Measurements from ENCODE around the gene PLXNA2. TPM values are rescaled to one million over a fixed set of nuclear protein-coding genes. Genes with fewer than 3 reads are reported as not detected.

Gene PLXNA2
- total RNA-seq, 1 experiment from 2014 or later = 8.7 TPM

GRCh38 chr1:208217781-208218180 lies 26.4 kb downstream of the PLXNA2 start:
- Histone ChIP-seq H3K36me3 (peaks cover 69% of the 10 kb centered on the region), H3K27ac (no peak overlapping the region), H3K27me3 (replicated peaks) (no peaks in the 10 kb centered on the region), H3K4me1 (replicated peaks) (peaks cover 87% of the 10 kb centered on the region), H3K9me3 (replicated peaks) (peaks cover 4% of the 10 kb centered on the region; the same call in 1 of the 2 replicates), H3K4me3 (no peak overlapping the region)
- DNase-seq (ENCODE audit: low read depth in 1 of 2, low spot score in 2 of 2) = no peak

GRCh38 chr1:208216806-208217205 lies 27.4 kb downstream of the PLXNA2 start:
- no peak overlapping the region for H3K4me3 ChIP-seq
- no peak for DNase-seq (ENCODE audit: low read depth in 1 of 2, low spot score in 2 of 2)
- H3K27me3 ChIP-seq (replicated peaks) = no peaks in the 10 kb centered on the region
- H3K27ac ChIP-seq = peak overlapping the region; percentile 54; the same call in 1 of the 2 replicates
- H3K36me3 ChIP-seq = peaks cover 69% of the 10 kb centered on the region
- peaks cover 77% of the 10 kb centered on the region for H3K4me1 ChIP-seq (replicated peaks)
- peaks cover 4% of the 10 kb centered on the region; the same call in 1 of the 2 replicates for H3K9me3 ChIP-seq (replicated peaks)

DNA sequence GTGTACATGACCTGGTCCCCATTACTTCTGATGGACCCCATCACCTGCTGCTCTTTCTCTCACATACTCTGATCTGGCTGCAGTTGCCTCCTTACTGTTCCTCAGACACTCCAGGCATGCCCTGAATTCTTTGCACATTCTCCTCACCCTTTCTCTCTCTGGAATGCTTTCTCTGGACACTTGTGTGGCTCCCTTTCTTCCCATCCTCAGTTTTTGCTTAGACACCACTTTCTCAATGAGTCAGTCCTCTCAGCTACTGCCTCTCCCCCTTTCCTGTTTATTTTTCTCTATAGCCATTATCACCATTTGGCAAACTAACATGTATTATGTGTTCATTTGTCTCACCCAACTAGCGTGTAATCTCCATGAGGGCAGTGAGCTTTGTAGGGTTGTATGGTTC lies 28.1 kb downstream of the PLXNA2 start:
- H3K27me3 ChIP-seq (replicated peaks) = no peaks in the 10 kb centered on the region
- DNase-seq (ENCODE audit: low read depth in 1 of 2, low spot score in 2 of 2) = peak; percentile 73 to 87
- no peak overlapping the region for H3K4me3 ChIP-seq
- H3K4me1 ChIP-seq (replicated peaks) = peaks cover 69% of the 10 kb centered on the region
- H3K36me3 ChIP-seq = peaks cover 70% of the 10 kb centered on the region
- peaks cover 4% of the 10 kb centered on the region; the same call in 1 of the 2 replicates for H3K9me3 ChIP-seq (replicated peaks)
- H3K27ac ChIP-seq = peak overlapping the region; percentile 54

GRCh38 chr1:208215393-208215792 lies 28.8 kb downstream of the PLXNA2 start:
- DNase-seq (ENCODE audit: low read depth in 1 of 2, low spot score in 2 of 2) = no peak
- H3K27me3 ChIP-seq (replicated peaks) = no peaks in the 10 kb centered on the region
- peaks cover 67% of the 10 kb centered on the region for H3K4me1 ChIP-seq (replicated peaks)
- peaks cover 4% of the 10 kb centered on the region; the same call in 1 of the 2 replicates for H3K9me3 ChIP-seq (replicated peaks)
- peaks cover 77% of the 10 kb centered on the region for H3K36me3 ChIP-seq
- peak overlapping the region; percentile 34 for H3K27ac ChIP-seq
- H3K4me3 ChIP-seq = no peak overlapping the region

GRCh38 chr1:208213786-208214185 lies 30.4 kb downstream of the PLXNA2 start:
- no peaks in the 10 kb centered on the region for H3K27me3 ChIP-seq (replicated peaks)
- H3K9me3 ChIP-seq (replicated peaks) = peaks cover 4% of the 10 kb centered on the region; the same call in 1 of the 2 replicates
- H3K27ac ChIP-seq = no peak overlapping the region
- H3K4me1 ChIP-seq (replicated peaks) = peaks cover 67% of the 10 kb centered on the region
- H3K4me3 ChIP-seq = no peak overlapping the region
- DNase-seq (ENCODE audit: low read depth in 1 of 2, low spot score in 2 of 2) = no peak
- H3K36me3 ChIP-seq = peaks cover 84% of the 10 kb centered on the region

DNA sequence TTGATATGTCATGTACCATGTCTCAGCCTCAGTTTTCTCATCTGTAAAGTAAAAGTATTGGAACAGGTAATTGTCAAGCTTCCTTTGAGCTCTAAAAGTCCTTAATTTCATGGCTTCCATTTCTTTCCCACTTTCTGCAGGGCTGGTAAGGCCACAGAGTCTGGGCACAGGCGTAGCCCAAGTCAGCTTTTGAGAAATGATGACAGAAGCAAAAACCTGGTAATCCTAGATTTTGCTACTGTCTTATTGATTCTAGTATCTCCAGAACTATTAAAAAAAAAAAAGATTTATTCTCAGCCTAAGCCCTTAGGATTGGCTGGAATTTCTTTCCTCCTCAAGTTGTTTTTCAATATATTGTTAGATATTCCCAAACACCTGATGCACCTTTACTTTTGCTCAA lies 31.3 kb downstream of the PLXNA2 start:
- Histone ChIP-seq H3K36me3 (peaks cover 91% of the 10 kb centered on the region), H3K4me3 (no peak overlapping the region), H3K4me1 (replicated peaks) (peaks cover 67% of the 10 kb centered on the region), H3K27ac (no peak overlapping the region), H3K9me3 (replicated peaks) (peaks cover 4% of the 10 kb centered on the region; the same call in 1 of the 2 replicates), H3K27me3 (replicated peaks) (no peaks in the 10 kb centered on the region)
- no peak for DNase-seq (ENCODE audit: low read depth in 1 of 2, low spot score in 2 of 2)

- H3K4me3 ChIP-seq = no peak overlapping the region
- H3K4me1 ChIP-seq (replicated peaks) = peaks cover 64% of the 10 kb centered on the region
- H3K9me3 ChIP-seq (replicated peaks) = peaks cover 4% of the 10 kb centered on the region; the same call in 1 of the 2 replicates
- no peak overlapping the region for H3K27ac ChIP-seq
- H3K27me3 ChIP-seq (replicated peaks) = no peaks in the 10 kb centered on the region
- peaks cover 85% of the 10 kb centered on the region for H3K36me3 ChIP-seq
- no peak for DNase-seq (ENCODE audit: low read depth in 1 of 2, low spot score in 2 of 2)
Observed at GRCh38 chr1:208211921-208212843, 32.0 kb downstream of the PLXNA2 start.

- DNase-seq (ENCODE audit: low read depth in 1 of 2, low spot score in 2 of 2) = no peak
- H3K27ac ChIP-seq = peak overlapping the region; percentile 32
- H3K36me3 ChIP-seq = peaks cover 80% of the 10 kb centered on the region
- no peak overlapping the region for H3K4me3 ChIP-seq
- H3K4me1 ChIP-seq (replicated peaks) = peaks cover 64% of the 10 kb centered on the region
- no peaks in the 10 kb centered on the region for H3K27me3 ChIP-seq (replicated peaks)
- H3K9me3 ChIP-seq (replicated peaks) = no peaks in the 10 kb centered on the region
Observed at GRCh38 chr1:208209896-208210589, 34.1 kb downstream of the PLXNA2 start.

- no peaks in the 10 kb centered on the region for H3K9me3 ChIP-seq (replicated peaks)
- H3K4me3 ChIP-seq = no peak overlapping the region
- peak overlapping the region; percentile 71; the same call in 1 of the 2 replicates for H3K27ac ChIP-seq
- DNase-seq (ENCODE audit: low read depth in 1 of 2, low spot score in 2 of 2) = no peak
- H3K27me3 ChIP-seq (replicated peaks) = no peaks in the 10 kb centered on the region
- peaks cover 64% of the 10 kb centered on the region for H3K4me1 ChIP-seq (replicated peaks)
- peaks cover 78% of the 10 kb centered on the region for H3K36me3 ChIP-seq
Observed at GRCh38 chr1:208209286-208209685, 34.9 kb downstream of the PLXNA2 start.

DNA sequence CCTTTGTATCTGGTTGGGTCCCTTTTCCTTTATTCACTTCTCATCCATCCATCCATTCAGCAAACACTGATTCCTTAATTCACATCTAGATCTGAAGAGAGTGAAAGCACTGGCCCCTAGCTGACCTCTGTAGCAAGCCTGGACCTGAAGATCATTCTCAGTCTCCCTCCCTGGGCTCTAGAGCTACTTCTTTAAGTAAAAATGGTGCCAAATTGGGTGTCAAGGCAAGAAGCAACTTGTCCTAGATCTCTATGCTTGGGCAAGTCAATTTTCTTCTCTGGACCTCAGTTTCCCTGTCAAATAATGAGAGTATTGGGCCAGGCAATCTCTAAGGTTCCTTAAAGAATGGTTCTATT lies 36.1 kb downstream of the PLXNA2 start:
- H3K36me3 ChIP-seq = peaks cover 68% of the 10 kb centered on the region
- no peak for DNase-seq (ENCODE audit: low read depth in 1 of 2, low spot score in 2 of 2)
- no peaks in the 10 kb centered on the region for H3K27me3 ChIP-seq (replicated peaks)
- peak overlapping the region; percentile 71 for H3K27ac ChIP-seq
- no peaks in the 10 kb centered on the region for H3K9me3 ChIP-seq (replicated peaks)
- no peak overlapping the region for H3K4me3 ChIP-seq
- H3K4me1 ChIP-seq (replicated peaks) = peaks cover 74% of the 10 kb centered on the region

DNA sequence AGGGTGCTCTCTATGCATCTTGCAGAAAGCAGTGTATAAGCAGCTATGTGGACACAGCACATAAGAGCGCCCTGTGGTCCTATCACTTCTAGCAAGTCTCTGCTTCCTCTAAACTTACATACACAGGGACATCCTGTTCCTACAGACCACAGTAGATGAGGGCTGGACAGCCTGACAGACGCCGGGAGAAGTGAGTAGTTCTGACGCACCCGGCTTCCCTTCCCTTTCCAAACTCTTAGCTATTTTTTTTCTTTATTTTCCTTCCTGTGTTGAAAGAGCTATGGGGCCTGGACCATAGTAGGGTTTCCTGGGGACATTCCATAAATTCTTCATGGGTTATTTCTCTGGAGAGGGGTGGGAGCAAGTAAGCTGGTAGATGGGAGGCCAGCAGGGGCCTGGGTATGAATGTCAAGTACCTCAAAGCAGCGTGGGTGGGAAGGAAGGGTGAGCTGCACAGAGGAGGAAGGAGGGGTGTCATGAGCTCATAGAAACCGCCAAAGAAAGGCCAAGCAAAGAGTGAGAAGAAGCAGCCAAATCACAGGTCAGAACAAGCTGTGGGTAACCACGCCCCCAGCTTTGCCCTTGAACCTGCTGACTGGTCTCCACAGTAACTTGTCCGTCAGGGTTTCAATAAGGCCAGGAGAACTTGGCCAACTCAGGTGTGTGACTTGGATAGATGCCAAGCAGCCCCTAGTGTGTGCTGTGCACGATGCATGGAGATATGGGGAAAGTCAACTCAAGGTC lies 36.6 kb downstream of the PLXNA2 start:
- Histone ChIP-seq H3K36me3 (peaks cover 62% of the 10 kb centered on the region), H3K27me3 (replicated peaks) (no peaks in the 10 kb centered on the region), H3K4me3 (no peak overlapping the region), H3K9me3 (replicated peaks) (no peaks in the 10 kb centered on the region), H3K4me1 (replicated peaks) (peaks cover 79% of the 10 kb centered on the region), H3K27ac (peak overlapping the region; percentile 90)
- peak; percentile 98 to 100 for DNase-seq (ENCODE audit: low read depth in 1 of 2, low spot score in 2 of 2)

DNA sequence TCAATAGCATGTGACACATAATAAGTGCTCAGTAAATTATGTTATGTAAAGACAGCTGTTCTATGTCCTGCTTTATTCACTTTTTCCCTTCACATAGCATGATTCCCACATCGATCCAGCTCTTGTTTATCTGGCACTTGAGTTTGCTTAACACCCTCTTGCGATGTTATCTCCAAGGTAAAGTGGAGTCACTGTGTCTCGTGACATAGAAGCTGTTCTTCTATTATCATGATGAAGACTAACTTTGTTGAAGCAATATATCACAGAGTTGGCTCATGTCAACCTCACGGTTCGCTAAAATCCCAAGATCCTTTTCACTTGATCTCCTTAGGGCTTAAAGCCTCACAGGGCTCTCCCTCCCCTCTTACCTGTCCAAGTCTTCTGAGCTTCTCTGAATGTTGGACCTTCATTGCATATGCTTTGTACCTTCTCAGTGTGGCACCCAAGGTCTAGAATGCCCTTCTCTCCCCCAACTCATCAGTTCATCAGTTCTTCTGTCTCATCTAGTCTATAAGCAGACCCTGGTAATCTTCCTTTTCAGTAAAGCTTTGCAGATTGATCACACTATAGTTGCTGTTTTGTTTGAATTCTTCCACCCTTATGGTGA lies 38.0 kb downstream of the PLXNA2 start:
- Histone ChIP-seq H3K9me3 (replicated peaks) (no peaks in the 10 kb centered on the region), H3K36me3 (peaks cover 56% of the 10 kb centered on the region), H3K27ac (peak overlapping the region; percentile 90), H3K27me3 (replicated peaks) (no peaks in the 10 kb centered on the region), H3K4me1 (replicated peaks) (peaks cover 93% of the 10 kb centered on the region), H3K4me3 (no peak overlapping the region)
- DNase-seq (ENCODE audit: low read depth in 1 of 2, low spot score in 2 of 2) = no peak

Measured in SJSA1 (cell line).